ENCODE results near the gene GRM4.

DNA sequence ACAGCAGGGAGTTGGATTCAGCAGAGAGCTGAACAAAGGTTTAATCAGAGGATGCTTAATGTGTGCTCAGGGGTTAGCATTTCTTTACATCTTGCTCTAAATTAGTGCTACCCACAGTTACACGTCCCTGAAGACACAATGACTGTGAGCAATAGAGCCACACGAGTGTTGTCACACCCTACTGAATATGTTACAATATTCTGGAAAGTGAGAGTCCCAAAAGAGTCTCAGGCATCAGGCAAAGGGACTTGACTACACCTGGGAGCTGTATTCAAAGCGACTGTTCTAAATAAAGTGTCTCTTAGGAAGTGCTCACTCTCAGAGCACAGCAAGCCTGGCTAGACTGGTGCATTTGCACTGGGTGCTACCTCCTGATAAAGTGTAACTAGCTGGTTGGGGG lies 108.7 kb downstream of the GRM4 start:
- TF ChIP-seq, protein P1, sequence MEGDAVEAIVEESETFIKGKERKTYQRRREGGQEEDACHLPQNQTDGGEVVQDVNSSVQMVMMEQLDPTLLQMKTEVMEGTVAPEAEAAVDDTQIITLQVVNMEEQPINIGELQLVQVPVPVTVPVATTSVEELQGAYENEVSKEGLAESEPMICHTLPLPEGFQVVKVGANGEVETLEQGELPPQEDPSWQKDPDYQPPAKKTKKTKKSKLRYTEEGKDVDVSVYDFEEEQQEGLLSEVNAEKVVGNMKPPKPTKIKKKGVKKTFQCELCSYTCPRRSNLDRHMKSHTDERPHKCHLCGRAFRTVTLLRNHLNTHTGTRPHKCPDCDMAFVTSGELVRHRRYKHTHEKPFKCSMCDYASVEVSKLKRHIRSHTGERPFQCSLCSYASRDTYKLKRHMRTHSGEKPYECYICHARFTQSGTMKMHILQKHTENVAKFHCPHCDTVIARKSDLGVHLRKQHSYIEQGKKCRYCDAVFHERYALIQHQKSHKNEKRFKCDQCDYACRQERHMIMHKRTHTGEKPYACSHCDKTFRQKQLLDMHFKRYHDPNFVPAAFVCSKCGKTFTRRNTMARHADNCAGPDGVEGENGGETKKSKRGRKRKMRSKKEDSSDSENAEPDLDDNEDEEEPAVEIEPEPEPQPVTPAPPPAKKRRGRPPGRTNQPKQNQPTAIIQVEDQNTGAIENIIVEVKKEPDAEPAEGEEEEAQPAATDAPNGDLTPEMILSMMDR (IDR thresholded peaks at IDR 0.05; ENCODE audit: low read depth, low read length, missing input control): no peak
- TF ChIP-seq, protein P2, sequence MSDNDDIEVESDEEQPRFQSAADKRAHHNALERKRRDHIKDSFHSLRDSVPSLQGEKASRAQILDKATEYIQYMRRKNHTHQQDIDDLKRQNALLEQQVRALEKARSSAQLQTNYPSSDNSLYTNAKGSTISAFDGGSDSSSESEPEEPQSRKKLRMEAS (IDR thresholded peaks at IDR 0.05): no peak
- no peak for TF ChIP-seq JUND (IDR thresholded peaks at IDR 0.05)
- TF ChIP-seq TAF1 (conservative IDR thresholded peaks at IDR 0.05): no peak
- no peak for TF ChIP-seq GABPA (IDR thresholded peaks at IDR 0.05 in 1 of 2, conservative IDR thresholded peaks at IDR 0.05 in 1 of 2)
- TF ChIP-seq YY1 (IDR thresholded peaks at IDR 0.05): no peak
